Forelimb muscle (tissue), 1 donor: Measurements from ENCODE around the gene NMNAT2. TPM values are rescaled to one million over a fixed set of nuclear protein-coding genes. Genes with fewer than 3 reads are reported as not detected.

Experiments used
- DNase-seq: peaks from one replicate; pipeline ENCODE4 v3.0.0-alpha.2; 2013; ENCODE audit warnings: low read depth
- polyA plus RNA-seq: library from polyadenylated mRNA; unstranded; fragments of 120-200 nt; gene quantifications from one replicate; pipeline ENCODE4 v1.2.1, GENCODE V29; 2013; ENCODE audit not compliant: insufficient read length

Gene NMNAT2
- polyA plus RNA-seq, 1 donor, result 0.68 TPM

DNA sequence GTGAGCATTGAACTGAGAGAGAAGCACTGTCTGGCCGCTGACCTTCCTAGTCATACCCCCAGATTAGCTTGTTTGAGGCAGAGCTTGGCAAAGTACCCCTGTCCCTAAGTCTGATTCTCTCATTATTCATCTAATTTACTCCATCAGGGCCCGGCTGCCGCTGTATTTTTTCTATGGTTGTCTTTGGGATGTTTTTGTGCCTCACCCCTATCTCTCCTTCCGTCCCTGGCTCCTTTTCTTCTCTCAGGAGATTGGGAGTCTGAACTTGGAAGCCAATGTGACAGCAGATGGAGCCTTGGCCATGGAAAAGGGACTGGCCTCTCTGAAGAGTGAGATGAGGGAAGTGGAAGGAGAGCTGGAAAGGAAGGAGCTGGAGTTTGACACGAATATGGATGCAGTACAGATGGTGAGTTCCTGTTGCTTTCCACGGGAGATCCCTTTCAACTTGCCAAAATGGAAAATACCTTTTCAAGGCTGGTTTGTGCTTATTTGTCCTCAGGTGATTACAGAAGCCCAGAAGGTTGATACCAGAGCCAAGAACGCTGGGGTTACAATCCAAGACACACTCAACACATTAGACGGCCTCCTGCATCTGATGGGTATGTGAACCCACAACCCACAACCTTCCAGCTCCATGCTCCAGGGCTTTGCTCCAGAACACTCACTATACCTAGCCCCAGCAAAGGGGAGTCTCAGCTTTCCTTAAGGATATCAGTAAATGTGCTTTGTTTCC, 178.2 kb downstream of the NMNAT2 start:
- peak; percentile 71 for DNase-seq

DNA sequence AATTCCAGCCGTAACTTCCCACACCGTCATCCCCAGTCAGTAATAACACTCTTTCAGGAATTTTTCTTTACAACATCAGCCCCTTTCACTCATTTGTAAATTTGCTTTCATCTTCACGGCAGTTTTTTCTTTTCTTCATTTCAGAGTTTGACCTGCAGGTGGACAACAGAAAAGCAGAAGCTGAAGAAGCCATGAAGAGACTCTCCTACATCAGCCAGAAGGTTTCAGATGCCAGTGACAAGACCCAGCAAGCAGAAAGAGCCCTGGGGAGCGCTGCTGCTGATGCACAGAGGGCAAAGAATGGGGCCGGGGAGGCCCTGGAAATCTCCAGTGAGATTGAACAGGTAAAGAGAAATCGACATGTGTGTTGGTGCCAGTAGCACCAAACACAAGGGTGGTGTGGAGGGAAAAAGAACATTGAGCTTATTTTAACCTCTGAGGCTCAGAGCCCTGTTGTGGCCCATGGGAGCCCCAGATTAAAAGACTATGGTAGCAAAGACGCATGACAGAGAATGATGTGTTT, 178.9 kb downstream of the NMNAT2 start:
- DNase-seq, result no peak

DNA sequence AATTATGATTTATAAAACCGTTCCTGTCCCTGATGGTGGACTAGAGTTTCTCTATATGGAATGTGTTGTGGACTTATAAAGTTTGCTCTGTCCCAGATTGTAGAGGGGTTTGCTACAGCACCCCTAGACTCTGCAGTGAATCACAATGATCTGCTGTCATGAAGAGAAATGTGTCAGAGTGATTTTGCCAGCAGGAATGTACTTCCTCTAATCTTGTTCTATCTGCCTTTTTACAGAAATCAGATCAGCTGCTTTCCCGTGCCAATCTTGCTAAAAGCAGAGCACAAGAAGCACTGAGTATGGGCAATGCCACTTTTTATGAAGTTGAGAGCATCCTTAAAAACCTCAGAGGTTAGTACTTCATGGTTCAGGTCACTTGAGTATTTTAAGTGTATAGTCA, 180.1 kb downstream of the NMNAT2 start:
- no peak for DNase-seq

DNA sequence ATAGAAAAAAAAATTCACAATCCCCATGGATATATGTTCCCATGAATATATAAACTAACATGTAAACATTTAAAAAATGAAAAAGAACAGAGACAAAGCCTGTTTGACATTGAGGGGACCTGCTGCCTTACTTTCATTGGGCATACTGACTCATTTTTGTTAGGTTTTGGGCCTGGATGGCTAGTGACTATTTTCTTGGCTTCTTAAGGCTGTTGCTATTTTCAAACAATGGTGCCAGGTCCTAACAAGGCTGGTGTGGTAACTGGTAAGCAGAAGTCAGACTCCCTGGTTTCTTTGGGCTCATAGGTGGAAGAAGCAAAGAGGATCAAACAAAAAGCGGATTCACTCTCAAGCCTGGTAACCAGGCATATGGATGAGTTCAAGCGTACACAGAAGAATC, 181.1 kb downstream of the NMNAT2 start:
- no peak for DNase-seq

DNA sequence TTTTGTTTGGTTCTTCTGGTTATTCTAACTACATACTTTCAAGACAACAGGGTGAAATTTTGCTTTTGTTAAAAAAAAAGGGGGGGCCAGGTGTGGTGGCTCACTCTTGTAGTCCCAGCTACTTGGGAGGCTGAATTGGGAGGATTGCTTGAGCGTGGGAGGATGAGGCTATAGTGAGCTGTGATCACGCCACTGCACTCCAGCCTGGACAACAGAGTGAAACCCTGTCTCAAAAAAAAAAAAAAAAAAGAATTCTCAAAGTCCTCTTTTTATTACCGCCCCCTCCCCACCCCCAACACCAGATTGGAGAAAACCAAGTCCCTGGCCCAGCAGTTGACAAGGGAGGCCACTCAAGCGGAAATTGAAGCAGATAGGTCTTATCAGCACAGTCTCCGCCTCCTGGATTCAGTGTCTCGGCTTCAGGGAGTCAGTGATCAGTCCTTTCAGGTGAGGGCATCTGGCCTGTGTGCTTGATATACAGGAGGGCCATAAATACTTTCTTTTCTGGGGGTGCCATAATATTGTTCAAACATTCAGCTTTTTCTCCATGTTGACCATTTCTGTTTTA, 181.9 kb downstream of the NMNAT2 start:
- no peak for DNase-seq

DNA sequence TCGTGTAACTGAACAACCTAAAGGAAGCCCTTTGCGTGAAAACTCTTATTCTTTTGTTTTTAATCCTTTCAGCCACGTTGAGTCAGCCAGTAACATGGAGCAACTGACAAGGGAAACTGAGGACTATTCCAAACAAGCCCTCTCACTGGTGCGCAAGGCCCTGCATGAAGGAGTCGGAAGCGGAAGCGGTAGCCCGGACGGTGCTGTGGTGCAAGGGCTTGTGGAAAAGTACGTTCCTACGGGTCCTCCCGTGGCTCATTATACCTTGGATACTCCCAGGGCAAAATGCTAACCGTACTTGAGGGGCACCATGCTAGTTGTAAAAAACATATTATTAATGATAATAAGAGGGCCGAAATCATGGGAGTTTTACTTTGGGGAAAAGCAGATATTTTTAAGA, 182.7 kb downstream of the NMNAT2 start:
- DNase-seq, result no peak

DNA sequence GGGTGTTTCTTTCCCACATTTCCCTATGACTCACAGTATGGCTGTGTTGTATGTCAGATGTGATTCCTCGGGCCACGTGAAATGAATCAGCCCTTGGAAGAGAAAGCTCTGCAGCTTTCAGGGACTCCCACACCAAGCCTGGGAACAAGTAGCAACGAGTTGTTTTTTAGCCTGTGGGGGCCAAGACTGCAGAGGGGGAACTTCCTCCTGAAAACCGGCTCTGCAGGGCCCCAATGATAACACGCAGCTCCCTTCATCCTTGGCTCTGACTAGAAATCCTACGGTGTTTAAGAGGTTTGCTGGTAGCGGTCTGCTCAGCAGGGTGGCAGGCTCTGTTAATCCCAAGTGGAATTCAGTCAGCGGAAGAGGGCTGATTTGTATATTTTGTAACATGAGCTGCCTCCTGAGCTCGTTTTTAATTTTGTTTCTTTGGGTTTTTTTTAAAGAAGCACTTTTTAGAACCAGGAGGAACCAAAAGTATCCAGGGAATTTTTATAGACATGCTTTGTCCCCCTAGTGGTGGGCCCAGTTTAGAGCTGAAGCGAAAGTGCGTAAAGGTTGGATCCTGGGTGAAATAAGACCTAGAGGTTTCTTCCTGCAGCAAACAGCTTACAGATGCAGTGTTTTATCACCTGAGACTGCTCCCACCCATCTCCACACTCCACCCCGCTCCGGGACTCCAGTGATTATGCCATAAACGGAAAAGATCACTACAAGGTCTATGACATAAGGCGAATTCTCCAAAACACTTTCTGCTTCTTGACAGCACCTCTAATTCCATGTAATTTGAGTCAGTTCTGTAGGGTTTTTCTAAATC, 183.3 kb downstream of the NMNAT2 start:
- DNase-seq, result peak; percentile 90

DNA sequence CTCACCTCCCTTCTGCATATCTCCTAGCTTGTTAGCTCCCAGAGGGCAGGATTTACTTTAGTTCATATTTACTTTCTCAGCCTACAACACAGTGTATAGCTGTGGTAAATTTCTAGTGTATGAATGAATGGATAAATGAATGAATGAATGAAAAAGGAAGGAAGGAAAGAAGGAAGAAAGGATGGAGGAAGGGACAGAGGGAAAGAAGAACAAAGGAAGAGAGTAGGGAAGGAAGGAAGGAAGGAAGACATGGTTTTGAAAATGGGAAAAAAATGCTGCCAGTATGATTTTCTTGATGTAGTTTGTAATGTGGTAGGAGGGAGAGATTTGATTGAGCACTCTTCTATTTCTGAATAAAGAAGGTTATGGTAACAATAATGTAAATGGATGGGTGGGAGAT, 185.1 kb downstream of the NMNAT2 start:
- no peak for DNase-seq

DNA sequence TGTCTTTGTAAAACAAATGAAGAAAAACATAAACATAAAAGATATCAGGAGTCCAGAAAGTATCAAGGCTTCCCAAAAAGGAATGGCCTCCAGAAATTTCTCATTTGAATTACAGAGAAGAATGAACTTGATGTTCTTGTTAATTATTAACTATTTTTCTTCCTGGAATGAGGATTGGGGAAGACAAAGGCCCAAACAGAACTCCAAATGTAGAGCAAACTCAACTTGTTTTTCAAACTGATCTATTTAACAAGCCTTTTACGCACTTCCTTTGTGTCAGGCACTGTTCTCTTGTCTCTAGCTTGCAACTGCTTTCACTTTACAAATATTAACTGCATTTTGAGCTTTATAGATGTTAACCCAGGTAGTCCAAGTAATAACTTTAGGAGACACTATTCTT, 186.6 kb downstream of the NMNAT2 start:
- DNase-seq, result no peak

DNA sequence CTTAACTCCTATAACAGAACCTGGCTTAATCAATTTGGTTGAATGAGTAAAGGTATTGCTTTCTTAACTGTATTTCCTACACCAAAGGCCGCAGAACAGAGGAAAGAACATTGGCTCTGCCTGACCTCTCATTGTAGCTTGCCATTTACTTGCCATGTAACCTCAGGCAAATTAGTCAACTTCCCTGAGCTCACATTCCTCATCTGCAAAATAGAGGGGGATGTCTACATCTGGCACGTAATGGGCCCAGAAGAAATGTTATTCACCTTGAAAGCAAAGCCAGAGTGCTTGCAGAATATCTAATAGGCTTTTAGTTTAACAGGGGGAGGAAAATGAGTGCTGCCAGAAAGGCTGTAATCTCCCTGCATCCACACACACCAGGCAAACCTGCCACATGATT, 187.8 kb downstream of the NMNAT2 start:
- DNase-seq, result no peak

DNA sequence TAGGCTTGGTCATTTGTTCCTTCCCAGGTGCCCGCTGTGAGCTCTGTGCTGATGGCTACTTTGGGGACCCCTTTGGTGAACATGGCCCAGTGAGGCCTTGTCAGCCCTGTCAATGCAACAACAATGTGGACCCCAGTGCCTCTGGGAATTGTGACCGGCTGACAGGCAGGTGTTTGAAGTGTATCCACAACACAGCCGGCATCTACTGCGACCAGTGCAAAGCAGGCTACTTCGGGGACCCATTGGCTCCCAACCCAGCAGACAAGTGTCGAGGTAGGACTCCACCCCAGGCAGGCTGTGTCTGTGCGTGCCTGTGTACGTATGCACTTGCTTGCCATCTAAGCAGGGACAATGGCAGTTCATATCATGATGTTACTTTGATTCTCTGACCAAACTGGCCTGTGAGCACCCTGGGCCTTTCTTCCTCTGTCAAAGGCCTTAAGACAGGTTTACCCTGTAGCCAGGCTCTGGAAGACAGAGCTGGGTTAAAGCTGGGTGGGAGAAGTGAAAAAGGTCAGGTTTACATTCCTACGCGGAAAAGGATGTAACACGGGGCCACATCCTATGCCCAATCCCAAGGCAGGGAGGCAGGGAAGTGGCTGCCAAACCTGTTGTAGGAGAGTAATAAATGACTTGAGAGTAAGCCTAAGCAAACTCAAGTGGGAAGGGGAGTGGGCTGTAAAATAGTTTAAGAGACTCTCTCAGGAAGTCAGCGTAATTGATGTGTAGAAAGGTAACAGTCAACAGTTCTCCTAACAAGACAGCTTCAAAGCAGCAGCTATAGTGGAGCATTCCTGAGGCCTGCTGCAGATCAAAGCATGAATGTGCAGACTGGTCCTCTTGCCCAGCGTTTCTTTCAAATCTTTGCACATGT, 189.6 kb downstream of the NMNAT2 start:
- no peak for DNase-seq

DNA sequence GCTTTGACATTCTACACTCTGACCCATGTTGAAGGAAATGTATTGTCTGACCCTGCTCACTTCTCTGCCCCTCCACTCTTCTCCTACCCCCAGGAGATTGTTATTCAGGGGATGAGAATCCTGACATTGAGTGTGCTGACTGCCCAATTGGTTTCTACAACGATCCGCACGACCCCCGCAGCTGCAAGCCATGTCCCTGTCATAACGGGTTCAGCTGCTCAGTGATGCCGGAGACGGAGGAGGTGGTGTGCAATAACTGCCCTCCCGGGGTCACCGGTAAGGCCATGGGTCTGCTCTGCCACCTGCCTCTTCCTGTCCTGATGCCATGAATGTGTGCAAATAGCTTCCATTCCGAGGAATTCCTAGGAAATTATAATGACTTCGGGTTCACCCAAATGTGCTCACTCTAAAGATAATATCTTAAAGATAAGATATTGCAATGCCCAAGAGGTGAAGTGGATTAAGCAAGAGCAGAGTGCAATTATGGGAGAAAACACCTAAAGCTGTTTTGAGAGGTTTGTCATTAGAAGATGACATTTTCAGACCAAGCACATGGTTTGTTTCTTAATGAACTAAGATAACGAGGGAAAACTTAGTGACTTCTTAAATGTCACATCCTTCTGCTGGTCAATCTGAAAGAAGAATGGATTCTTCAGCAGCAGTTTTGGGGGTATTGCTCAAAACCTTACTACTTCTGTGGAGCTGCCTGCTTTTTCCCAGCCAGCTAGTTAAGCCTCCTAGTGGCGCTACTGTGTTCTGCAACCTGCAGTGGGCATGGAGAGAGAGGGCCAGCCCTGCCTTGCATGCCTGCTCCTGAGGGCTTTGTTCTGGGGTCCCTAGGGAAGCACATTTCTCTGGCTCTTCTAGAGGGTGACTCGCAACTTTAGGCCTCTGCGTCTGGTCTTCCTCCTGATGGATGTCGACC, 190.5 kb downstream of the NMNAT2 start:
- DNase-seq, result no peak

DNA sequence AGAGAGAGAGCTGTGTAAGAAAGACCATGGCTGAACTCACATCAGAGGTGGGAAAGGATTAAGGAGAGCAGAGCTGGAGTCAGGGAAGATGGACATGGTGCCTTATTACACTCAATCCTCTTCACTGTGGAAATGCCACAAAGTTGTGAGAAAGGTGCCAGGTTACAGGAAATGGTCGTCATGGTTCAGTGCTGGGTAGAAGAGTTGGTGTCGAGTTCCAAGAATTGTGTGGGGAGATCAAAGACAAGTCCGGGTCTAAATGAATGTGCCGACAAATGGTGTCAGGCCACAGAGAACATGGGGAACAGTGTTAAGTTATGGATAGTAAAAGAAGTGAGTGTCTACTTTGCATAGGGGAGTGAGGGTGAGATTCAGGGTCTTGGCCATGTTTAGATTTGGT, 191.2 kb downstream of the NMNAT2 start:
- DNase-seq, result no peak

DNA sequence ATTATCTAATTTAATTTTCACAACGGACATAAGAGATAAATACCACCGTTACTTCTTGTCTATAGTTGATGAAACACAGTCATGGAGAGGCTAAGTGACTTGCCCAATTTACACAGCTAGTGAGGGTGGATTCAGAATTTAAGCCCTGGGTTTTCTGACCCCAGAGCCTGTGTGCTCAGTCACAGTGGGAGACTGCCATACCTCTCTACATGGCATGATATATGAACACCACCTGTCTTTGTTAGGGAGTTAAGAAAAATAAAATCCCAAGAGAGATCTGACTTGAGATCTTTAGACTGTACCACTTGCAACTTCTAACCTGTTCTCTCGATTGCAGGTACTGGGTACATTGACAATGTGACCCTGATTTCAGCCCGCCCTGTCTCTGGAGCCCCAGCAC, 191.8 kb downstream of the NMNAT2 start:
- no peak for DNase-seq

DNA sequence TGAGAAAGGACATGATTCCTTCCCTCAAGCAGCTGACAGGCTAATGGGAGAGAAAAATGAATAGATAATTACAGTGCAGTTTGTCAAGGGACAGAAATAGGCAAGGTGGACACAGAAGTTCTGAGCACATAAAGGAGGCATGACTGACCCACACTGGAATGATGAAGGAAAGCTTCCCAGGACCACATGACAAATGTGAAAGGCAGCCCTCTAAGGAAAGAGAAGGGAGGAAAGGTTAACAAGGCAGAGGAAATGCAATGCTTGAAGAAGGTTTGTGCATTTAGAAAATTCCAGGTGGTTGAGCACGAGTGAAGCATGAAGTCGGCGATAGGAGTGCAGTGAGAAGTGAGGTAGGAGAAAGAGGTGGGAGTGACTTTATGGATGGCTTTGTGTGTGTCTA, 194.7 kb downstream of the NMNAT2 start:
- DNase-seq, result no peak

DNA sequence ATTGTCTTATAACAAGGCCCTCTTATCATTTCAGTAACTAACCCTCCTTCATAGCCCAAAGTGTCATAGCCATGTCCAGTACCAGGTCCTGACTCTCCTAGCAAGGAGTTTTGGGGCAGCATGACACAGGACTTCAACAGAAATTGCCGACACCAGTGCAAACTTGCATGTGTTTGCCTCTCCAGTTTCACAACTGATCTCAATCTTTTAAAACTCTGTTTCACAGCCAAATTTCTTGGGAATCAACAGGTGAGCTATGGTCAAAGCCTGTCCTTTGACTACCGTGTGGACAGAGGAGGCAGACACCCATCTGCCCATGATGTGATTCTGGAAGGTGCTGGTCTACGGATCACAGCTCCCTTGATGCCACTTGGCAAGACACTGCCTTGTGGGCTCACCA, 195.3 kb downstream of the NMNAT2 start:
- DNase-seq, result no peak

DNA sequence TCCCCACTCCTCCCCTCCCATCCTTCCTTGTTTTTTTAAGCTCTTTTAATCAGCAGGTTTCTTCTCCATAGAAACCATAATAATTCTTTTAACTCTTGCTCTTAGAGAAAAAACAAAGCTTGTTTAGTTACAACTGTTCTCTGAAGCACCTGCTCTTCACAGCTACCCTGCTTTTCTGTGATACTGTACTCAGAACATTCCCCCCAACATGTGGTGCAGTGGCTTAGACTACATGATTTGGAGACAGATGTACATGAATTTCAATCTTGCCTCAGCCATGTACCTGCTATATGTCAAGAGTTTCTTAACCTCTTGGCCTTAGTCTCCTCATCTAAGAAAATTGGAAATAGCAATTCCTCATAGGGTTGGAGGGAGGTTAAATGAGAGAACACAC, 198.6 kb downstream of the NMNAT2 start:
- no peak for DNase-seq

DNA sequence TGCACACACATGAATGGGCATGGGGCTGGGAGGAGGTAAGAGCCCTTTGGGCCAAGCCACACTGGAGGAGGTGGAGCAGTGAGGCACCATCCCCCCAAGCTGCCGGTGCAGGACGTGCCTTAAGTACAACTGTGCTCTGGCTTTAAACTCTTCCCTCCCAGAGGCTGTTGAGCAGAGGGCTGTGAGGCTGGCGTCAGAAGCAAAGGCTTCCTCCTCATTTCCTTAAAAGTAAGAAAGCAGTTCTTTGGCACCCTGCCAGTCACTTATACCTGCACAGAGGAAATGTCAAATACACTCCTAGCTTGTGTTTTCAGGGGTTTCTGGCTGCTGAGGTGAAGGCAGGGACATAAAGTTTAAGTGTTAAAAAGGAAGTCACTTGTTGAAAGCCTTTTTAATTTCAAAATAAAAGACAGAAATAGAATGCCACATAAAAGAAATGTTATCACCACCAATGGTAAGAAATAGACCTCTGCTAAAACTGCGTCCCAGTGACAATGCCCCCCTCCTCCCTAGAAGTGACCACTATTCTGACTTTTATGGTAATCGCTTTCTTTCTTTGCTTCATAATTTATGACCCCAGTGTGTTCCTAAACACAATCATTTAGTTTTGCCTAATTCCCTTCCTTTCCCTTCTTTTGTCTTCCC, 199.1 kb downstream of the NMNAT2 start:
- DNase-seq, result no peak

DNA sequence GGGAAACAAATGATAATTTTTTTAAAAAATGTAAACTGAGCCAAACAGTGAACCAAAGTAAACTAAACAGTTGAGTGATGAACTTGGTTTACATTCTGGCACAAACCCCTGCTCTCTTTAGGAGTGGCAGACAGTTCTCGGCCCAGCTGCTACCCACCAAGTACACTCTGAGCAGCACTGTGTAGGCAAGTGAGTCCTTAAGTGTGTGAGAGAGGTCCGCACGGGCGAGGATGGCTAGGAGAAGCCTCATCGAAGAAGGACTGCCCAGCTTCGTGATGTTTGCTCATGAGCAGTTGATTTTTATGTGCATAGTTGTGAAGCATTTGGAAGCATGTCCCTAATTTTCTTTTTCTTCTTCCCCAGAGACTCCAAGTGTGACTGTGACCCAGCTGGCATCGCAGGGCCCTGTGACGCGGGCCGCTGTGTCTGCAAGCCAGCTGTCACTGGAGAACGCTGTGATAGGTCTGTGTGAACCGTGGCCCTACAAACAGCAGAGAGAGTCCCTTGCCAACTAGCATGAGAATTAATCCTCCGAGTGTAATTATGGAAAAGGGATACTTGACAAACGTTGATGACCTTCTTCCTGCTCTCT, 200.1 kb downstream of the NMNAT2 start:
- no peak for DNase-seq

DNA sequence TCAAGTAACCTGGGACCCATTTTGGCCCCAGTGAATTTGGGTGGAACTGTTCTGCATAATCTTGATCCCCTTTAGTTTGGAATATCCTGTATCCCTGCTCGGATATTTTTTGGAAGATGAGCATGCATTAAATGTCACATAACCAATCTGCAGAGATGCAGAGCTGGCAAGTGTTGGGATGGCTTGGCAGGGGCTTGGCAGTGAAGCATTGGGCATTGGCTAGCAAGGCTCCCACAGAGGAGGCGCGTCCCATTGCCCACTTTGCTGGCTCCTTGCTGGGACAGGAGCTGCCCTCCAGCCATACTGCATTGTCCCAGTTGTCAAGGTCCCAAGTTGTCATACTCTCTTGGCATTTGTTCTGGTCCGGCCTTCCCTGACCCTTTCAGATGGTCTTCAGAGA, 202.2 kb downstream of the NMNAT2 start:
- no peak for DNase-seq
